DMS153 treated with DMSO at 0.1 percent for 48 hours (cell line): ENCODE measurements around the gene MBTD1.
A peak's percentile ranks its signal among the peaks of the same experiment; 100 is the strongest.

Experiments
- DNase-seq: peaks from one replicate; lab custom pipeline; 2025; ENCODE audit not compliant: unreplicated experiment; lab: John Stamatoyannopoulos, UW

The MBTD1 gene

DNA sequence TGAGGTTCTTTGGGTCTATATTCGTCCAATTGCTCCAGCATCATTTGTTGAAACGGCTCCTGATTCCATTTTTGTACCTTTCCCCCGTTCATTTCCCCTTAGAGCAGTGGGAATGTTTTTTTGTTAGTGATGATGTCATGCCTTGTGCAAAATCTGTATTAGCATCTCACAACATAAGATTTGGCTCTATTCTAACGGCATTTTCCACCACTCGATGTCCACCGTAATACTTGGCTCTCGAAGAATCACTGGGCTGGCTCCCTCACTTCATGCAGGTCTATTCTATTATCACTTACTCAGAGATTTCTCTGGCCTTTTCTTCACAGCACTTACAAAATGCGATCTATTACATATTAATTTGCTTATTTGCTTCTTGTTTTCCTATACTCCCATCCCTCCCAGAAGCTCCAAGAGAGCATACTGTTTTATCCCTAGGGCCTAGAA, 107.1 kb downstream of the MBTD1 start:
- DNase-seq: peak; percentile 37

DNA sequence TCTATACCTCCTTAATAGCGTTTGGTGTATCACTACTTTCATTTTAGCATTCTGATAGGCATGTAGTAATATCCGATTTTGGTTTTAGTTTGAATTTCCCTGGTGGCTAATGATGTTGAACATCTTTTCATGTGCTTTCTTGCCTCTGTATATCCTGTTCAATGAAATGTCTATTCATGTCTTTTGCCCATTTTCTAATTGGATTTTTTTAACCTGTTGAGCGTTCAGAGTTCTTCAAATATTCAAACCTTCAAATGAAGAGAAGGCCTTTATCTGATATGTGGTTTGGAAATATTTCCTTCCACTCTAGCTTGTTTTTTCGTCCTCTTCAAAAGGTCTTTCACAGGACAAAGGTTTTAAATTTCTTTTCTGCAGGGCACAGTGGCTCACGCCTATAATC, 108.9 kb downstream of the MBTD1 start:
- no peak for DNase-seq

DNA sequence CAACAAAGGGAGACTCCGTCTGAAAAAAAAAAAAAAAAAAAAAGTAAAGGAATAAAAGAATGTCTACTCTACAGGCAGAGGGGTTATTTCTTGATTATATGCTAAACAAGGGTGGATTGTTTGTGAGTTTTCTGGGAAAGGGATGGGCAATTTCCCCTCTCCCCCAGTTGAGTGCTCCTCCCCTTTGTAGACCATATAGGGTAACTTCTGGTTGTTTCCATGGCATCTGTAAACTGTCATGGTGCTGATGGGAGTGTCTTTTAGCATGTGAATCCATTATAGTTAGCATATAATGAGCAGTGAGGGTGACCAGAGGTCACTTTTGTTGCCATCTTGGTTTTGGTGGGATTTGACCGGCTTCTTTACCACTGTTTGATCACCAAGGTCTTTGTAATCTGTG, 110.7 kb downstream of the MBTD1 start:
- DNase-seq: no peak

DNA sequence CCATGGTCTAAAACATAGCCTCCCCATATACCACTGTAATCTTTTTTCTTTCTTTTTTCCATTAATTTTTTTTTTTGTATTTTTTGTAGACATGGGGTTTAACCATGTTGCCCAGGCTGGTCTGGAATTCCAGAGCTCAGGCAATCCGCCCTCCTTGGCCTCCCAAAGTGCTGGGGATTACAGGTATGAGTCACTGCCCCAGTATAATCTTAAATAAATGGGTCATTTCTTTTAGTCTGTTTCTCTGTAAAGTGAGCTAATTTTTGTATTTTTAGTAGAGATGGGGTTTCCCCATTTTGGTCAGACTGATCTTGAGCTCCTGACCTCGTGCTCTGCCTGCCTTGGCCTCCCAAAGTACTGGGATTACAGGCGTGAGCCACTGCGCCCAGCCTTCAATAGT, 112.2 kb downstream of the MBTD1 start:
- DNase-seq: no peak

DNA sequence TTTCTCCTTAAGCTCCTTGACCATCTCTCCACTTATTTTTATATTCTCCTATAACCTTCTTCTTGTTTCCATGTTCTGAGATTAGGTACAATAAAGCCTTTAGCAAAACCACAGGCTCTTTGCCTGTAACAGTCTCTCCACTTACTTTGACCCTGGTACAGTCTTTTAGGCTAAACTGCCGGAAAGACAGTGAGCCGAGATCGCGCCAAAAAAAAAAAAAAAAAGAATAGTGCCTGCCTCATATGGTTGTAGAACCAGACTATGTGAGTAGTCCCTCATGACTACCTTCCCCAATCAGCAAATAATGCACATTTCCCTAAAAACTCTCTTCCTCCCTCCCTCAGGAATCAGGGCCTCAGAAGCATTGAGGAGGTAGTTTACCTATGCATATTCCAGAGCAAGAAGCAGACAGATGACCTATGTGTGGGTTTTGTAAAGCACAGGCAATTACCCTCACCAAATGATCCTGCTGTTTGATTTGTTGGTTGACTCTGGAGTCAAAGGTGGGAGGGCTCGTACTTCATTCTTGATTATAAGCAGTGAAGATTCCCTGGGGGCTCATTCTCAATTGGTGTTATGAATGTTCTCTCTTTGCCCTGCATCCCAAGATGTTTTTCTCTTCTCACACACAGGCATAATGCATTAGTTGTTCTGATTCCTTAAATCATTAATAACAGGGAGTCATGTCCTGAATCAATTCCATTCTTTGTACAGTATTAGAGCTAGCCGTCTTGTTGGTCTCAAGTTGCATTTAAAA, 115.4 kb downstream of the MBTD1 start:
- DNase-seq: no peak

DNA sequence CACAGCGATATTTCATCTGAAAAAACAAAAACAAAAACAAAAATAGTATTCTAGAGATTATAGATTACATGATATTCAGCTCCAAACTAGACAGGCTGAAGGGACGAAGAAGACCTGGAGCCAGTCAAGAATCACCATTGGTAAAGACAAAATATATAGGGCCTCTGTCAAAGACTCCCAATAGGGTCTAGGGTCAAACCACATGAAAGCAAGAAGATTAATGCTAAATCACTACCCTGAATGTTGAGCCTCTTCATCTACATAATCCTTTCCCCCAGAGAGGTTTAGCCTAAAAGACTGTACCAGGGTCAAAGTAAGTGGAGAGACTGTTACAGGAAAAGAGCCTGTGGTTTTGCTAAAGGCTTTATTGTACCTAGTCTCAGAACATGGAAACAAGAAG, 117.3 kb downstream of the MBTD1 start:
- no peak for DNase-seq

DNA sequence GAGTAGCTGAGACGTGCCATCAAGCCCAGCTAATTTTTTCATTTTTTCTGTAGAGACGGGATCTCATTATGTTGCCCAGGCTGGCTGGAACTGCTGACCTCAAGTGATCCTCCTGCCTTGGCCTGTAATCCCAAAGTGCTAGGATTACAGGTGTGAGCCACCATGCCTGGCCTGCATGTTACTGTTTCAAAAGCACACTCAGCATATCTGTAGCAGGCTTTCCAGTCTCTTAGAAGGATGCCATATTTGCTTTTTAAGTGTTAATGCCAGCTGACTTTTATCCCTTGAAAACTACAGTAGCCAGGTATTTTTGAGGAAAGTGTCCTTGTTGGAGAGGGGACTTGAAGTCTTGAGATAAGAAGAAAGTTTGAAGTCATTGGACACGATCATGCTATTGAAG, 123.9 kb downstream of the MBTD1 start:
- no peak for DNase-seq

DNA sequence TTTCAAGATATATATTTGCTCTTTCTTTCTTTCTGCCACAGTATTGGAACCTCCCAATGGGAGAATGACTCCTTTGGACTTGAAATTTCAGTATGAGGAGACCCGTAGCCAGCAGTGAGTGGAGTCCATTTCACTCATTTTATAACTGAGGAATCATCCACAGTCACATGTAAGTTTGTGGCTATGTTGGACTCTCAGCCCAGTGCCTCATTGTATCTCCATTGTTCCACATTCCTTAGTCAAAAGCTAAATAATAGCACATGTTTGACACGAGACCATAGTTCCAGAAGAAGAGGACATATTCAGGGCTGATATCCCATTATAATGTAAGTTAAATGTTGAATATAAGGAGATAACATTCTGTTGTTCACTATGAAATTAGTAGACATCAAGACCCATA, 126.5 kb downstream of the MBTD1 start:
- DNase-seq: no peak

DNA sequence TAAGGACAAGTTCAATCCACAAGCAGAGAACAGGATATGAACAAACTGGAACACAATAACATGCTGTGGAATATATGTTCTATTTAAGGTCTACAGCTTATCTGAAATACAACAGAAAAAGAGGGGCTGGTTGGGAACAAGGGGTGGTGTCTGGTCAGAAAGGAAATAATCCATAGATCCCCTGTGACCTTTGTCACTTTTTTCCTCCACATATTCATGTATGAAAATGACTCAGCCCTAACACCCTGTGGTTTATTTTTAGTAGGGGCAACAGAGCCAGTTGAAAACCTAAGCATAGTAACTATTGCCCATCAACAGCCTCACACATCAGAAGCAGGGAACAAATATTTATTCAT, 126.9 kb downstream of the MBTD1 start:
- DNase-seq: no peak

DNA sequence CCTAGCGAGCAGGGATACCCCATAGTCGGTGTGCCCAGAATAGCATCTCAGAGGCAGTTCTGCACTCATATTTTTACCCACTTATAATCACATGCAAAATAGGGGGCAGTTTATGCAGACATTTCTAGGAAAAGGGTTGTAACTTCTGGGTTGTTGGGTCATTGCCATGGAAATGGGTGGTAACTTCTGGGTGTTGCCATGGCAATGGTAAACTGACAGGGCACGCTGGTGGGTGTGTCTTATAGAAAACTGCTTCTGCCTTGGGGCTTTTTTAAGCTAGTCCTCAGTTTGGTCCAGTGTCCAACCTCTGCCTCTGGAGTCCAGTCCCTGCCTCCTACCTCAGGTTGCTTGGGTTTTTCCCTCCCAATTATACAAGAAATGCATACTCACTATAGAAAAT, 131.8 kb downstream of the MBTD1 start:
- DNase-seq: no peak
